Measurements from ENCODE around the gene KISS1R. TPM values are rescaled to one million over a fixed set of nuclear protein-coding genes. Genes with fewer than 3 reads are reported as not detected.

Gene KISS1R
- polyA plus RNA-seq, 1 donor (not counting 4 experiments of a cell fraction or from before 2014, with no cell fraction given) = not detected

GRCh38 chr19:884420-885211 lies 32.5 kb upstream of the KISS1R start:
- no peak overlapping the region for H3K27ac ChIP-seq (ENCODE audit: control insufficient read depth, insufficient read depth, low read length)
- FAIRE-seq (no peak), DNase-seq (ENCODE audit: low read depth, low spot score) (no peak)
- H3K4me3 ChIP-seq (ENCODE audit: control insufficient read depth in 2 of 3, extremely low read depth in 1 of 3, insufficient read depth in 2 of 3, low read depth in 1 of 3, low read length in 3 of 3) = no peak overlapping the region
- no peaks in the 10 kb centered on the region for H3K79me2 ChIP-seq (ENCODE audit: control insufficient read depth, insufficient read depth, low read length)
- dilution Hi-C loops (cut with MboI; ENCODE audit: extremely low pct_ligation_motif_present, low sequenced_read_pairs) = no loop called here
- no peak overlapping the region for H3K4me2 ChIP-seq (ENCODE audit: control insufficient read depth, extremely low read depth, insufficient read depth, low read depth, low read length)
- H3K9me3 ChIP-seq (ENCODE audit: control insufficient read depth, low read depth, low read length) = no peaks in the 10 kb centered on the region
- no peaks in the 10 kb centered on the region for H3K9me1 ChIP-seq (ENCODE audit: control insufficient read depth, extremely low read depth, insufficient read depth, low read length)
- no peak overlapping the region for H3K9ac ChIP-seq (ENCODE audit: control insufficient read depth, extremely low read depth, insufficient read depth, low read length)
- peaks cover 6% of the 10 kb centered on the region for H3K4me1 ChIP-seq (ENCODE audit: control insufficient read depth, extremely low read depth, insufficient read depth, low read length)
- H2AFZ ChIP-seq (ENCODE audit: control insufficient read depth, low read length) = no peak overlapping the region
- no peaks in the 10 kb centered on the region for H3K27me3 ChIP-seq (ENCODE audit: control insufficient read depth, extremely low read depth, insufficient read depth, low read length)
- peaks cover 2% of the 10 kb centered on the region for H4K20me1 ChIP-seq (ENCODE audit: control insufficient read depth, extremely low read depth, insufficient read depth, low read length)
- TF ChIP-seq EZH2 (IDR thresholded peaks at IDR 0.05; ENCODE audit: low read length) = no peak
- H3K36me3 ChIP-seq (ENCODE audit: control insufficient read depth in 2 of 2, extremely low read depth in 1 of 2, insufficient read depth in 2 of 2, low read length in 2 of 2) = peaks cover 15 to 17% of the 10 kb centered on the region in 2 experiments

- H3K36me3 ChIP-seq (ENCODE audit: control insufficient read depth in 2 of 2, extremely low read depth in 1 of 2, insufficient read depth in 2 of 2, low read length in 2 of 2) = peaks cover 17 to 18% of the 10 kb centered on the region in 2 experiments
- no peak overlapping the region for H3K4me3 ChIP-seq (ENCODE audit: control insufficient read depth in 2 of 3, extremely low read depth in 1 of 3, insufficient read depth in 2 of 3, low read depth in 1 of 3, low read length in 3 of 3)
- FAIRE-seq (no peak), DNase-seq (ENCODE audit: low read depth, low spot score) (no peak)
- peaks cover 6% of the 10 kb centered on the region for H3K4me1 ChIP-seq (ENCODE audit: control insufficient read depth, extremely low read depth, insufficient read depth, low read length)
- no peak overlapping the region for H3K9ac ChIP-seq (ENCODE audit: control insufficient read depth, extremely low read depth, insufficient read depth, low read length)
- no peaks in the 10 kb centered on the region for H3K9me3 ChIP-seq (ENCODE audit: control insufficient read depth, low read depth, low read length)
- no peak overlapping the region for H2AFZ ChIP-seq (ENCODE audit: control insufficient read depth, low read length)
- no peak overlapping the region for H3K4me2 ChIP-seq (ENCODE audit: control insufficient read depth, extremely low read depth, insufficient read depth, low read depth, low read length)
- H3K27ac ChIP-seq (ENCODE audit: control insufficient read depth, insufficient read depth, low read length) = no peak overlapping the region
- TF ChIP-seq EZH2 (IDR thresholded peaks at IDR 0.05; ENCODE audit: low read length) (no peak), CTCF (optimal IDR thresholded peaks at IDR 0.05 in 1 of 3, IDR thresholded peaks at IDR 0.05 in 1 of 3, conservative IDR thresholded peaks at IDR 0.05 in 1 of 3; ENCODE audit: extremely low read depth in 1 of 3, insufficient read depth in 2 of 3, low read length in 3 of 3) (no peak)
- H4K20me1 ChIP-seq (ENCODE audit: control insufficient read depth, extremely low read depth, insufficient read depth, low read length) = peaks cover 2% of the 10 kb centered on the region
- dilution Hi-C loops (cut with MboI; ENCODE audit: extremely low pct_ligation_motif_present, low sequenced_read_pairs) = no loop called here
- H3K27me3 ChIP-seq (ENCODE audit: control insufficient read depth, extremely low read depth, insufficient read depth, low read length) = no peaks in the 10 kb centered on the region
- H3K79me2 ChIP-seq (ENCODE audit: control insufficient read depth, insufficient read depth, low read length) = no peaks in the 10 kb centered on the region
- no peaks in the 10 kb centered on the region for H3K9me1 ChIP-seq (ENCODE audit: control insufficient read depth, extremely low read depth, insufficient read depth, low read length)
Measured at GRCh38 chr19:885536-886224, 31.5 kb upstream of the KISS1R start.
